Measurements from ENCODE around the gene AKR1C8.

Gene AKR1C8

DNA sequence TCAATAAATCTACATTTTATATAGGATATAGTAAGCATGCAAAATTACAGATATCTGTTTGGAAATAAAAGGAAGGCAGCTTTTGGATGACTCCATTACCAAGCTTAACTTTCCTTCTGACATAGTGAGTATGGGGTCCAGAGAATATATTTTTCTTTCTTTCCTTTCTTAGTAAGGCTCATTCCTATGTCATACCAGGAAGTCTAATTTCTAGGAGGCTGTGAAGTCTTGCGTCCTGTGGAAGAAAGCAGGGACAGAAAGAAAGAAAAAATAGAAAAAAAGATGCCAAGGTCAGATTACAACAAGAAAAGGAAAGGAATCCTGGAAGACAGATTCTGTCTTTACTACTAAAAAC, 36.3 kb downstream of the AKR1C8 start:
- TF ChIP-seq, protein P1, sequence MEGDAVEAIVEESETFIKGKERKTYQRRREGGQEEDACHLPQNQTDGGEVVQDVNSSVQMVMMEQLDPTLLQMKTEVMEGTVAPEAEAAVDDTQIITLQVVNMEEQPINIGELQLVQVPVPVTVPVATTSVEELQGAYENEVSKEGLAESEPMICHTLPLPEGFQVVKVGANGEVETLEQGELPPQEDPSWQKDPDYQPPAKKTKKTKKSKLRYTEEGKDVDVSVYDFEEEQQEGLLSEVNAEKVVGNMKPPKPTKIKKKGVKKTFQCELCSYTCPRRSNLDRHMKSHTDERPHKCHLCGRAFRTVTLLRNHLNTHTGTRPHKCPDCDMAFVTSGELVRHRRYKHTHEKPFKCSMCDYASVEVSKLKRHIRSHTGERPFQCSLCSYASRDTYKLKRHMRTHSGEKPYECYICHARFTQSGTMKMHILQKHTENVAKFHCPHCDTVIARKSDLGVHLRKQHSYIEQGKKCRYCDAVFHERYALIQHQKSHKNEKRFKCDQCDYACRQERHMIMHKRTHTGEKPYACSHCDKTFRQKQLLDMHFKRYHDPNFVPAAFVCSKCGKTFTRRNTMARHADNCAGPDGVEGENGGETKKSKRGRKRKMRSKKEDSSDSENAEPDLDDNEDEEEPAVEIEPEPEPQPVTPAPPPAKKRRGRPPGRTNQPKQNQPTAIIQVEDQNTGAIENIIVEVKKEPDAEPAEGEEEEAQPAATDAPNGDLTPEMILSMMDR (IDR thresholded peaks at IDR 0.05): no peak

- TF ChIP-seq, protein P1 (IDR thresholded peaks at IDR 0.05): no peak
Measured at GRCh38 chr10:5147981-5148677, 36.8 kb downstream of the AKR1C8 start.

DNA sequence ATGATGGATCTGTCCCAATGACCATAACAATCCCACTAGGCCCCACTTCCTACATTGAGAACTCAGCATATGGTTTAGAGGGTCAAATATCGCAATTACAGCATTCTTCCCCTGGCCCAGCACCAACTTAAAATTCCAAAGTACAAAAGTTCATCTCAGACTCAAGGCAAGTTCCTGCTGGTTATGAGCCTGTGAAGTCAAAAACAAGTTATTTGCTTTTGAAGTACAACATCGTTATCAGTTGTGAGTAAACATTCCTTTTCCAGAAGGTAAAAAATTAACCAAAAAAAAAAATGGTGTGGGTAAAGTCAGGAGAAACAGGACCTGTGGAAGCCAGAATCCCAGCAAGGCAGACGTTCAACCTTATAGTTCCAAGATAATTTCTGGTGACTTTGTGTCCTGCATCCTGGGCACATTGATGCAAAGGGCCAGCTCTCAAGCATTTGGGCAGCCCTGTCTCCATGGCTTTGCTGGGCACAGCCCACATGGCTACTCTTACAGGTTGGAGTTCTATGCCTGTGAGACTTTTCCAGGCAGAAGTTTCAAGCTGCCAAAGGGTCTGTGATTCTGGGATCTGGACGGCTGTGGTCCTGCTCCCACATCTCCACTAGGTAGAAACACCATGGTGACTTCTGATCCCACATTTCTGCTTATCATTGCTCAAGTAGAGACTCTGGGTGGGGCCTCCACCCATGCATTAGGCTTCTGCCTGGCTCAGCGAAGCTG, 37.5 kb downstream of the AKR1C8 start:
- TF ChIP-seq, protein P1 (IDR thresholded peaks at IDR 0.05): no peak

- TF ChIP-seq, protein P1 (IDR thresholded peaks at IDR 0.05): no peak
Measured at GRCh38 chr10:5146920-5147254, 38.1 kb downstream of the AKR1C8 start.

DNA sequence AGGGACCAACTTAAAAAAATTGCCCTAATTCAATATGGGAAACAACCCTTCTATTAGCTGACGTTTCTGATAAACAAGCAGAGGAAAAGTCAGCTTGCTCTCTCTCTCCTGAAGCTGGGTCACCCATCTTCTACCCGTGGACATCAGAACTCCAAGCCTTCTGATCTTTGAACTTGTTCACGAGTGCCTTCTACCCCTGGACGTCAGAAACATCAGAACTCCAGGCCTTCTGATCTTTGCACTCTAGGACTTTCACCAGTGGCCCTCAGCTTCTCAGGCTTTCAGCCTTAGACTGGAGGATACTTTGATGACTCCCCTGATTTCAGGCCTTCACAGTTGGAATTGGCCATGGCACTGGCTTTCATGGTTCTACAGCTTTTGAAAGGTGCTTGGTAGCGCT, 41.8 kb downstream of the AKR1C8 start:
- TF ChIP-seq, protein P1 (IDR thresholded peaks at IDR 0.05): no peak

DNA sequence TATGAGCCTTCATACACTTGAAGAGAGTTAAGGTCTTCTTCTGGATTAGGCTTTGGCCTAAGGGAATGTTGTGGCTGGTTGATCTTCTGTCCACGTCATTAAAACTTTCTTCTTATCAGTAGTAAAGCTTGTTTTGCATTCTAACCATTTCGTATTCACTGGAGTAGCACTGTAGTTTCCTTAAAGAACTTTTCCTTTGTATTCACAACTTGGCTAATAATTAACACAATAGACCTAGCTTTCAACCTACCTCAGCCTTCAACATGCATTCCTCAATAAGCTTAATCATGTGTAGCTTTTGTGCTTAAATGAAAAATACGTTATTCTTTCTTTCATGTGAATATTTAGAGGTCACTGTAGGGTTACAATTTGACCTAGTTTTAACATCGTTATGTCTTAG, 42.8 kb downstream of the AKR1C8 start:
- TF ChIP-seq, protein P1 (IDR thresholded peaks at IDR 0.05): no peak

DNA sequence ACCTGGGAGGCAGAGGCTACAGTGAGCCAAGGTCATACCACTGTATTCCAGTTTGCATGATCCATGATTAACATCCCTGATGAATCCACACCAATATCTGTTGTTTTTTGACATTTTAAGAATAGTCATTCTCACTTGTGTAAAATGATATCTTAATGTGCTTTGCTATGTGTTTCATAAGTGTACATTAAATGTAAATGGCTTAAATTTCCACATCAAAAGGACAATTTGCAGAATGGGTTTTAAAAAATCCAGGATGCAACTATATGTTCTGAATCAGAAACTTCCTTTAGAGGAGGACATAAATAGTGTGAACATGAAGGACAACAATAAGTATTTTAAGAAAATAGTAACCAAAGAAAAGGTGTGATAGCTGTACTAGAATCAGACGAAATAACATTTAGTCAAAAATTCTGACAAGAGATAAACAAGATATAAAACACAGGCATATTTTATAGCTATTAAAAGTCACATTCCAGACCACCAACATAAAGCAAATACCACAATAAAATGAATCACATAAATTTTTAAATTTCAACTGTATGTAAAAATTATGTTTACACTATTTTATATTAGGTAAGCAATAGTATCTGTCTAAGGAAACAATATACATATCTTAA, 48.4 kb downstream of the AKR1C8 start:
- TF ChIP-seq, protein P1 (IDR thresholded peaks at IDR 0.05): no peak

Measured in LNCAP (cell line).